Activated naive CD4-positive, alpha-beta T cell treated with anti-CD3 and anti-CD28 coated beads, Interleukin-2, amount 10 ng/mL, durations not matched to agents 7 days and 5 days (primary cell): ENCODE results near the gene DIPK2A.

ENCODE experiments used
- CTCF ChIA-PET: fragments of 350-600 bp; sonication (Branson Sonifier 250); formaldehyde crosslinking; loops from one replicate; lab custom pipeline; 2021; ENCODE audit warnings: antibody characterized with exemption; lab: Charles Lee
- DNase-seq: peaks from one replicate; pipeline ENCODE4 v3.0.0-alpha.2; 2020
- H3K27ac Mint-ChIP-seq: one replicate; pipeline ENCODE4 v1.8.0; 2021; ENCODE audit warnings: mild to moderate bottlenecking, moderate library complexity, mixed read lengths
- H3K27me3 Mint-ChIP-seq: one replicate; pipeline ENCODE4 v1.8.0; 2021; ENCODE audit warnings: mild to moderate bottlenecking, mixed read lengths
- H3K36me3 Mint-ChIP-seq: one replicate; pipeline ENCODE4 v1.8.0; 2021; ENCODE audit warnings: mixed read lengths
- H3K4me1 Mint-ChIP-seq: one replicate; pipeline ENCODE4 v1.8.0; 2021; ENCODE audit warnings: mixed read lengths
- H3K4me3 Mint-ChIP-seq: one replicate; pipeline ENCODE4 v1.8.0; 2021; ENCODE audit warnings: mild to moderate bottlenecking, moderate library complexity, mixed read lengths
- H3K9me3 Mint-ChIP-seq: one replicate; pipeline ENCODE4 v1.8.0; 2021; ENCODE audit warnings: mixed read lengths

The DIPK2A gene

GRCh38 chr3:143971359-143972154, at the start of gene DIPK2A:
TSS of gene DIPK2A (plus strand) at chr3:143971823. CDS start at chr3:143972333, 510 bp downstream.
- Mint-ChIP-seq H3K4me1 (peaks cover 31% of the 10 kb centered on the region), H3K27me3 (peaks cover 12% of the 10 kb centered on the region), H3K4me3 (peak within 1 kb of the TSS; percentile 91), H3K27ac (peak within 1 kb of the TSS; percentile 98), H3K36me3 (no peaks in the 10 kb centered on the region), H3K9me3 (no peaks in the 10 kb centered on the region)
- DNase-seq: peak; percentile 95
- CTCF ChIA-PET: interaction anchor here (0.6 to 1.7 kb wide), 7 partner anchors 13 to 842 kb away, joined by 3 to 4 read pairs (median 4); no protein-coding TSS in a partner anchor

GRCh38 chr3:143924522-143925285, 46.9 kb upstream of the DIPK2A start:
- H3K36me3 Mint-ChIP-seq: no peaks in the 10 kb centered on the region
- peaks cover 5% of the 10 kb centered on the region for H3K27me3 Mint-ChIP-seq
- H3K4me1 Mint-ChIP-seq: peaks cover 10% of the 10 kb centered on the region
- DNase-seq: no peak
- H3K9me3 Mint-ChIP-seq: no peaks in the 10 kb centered on the region
- CTCF ChIA-PET: no interaction called here
- H3K4me3 Mint-ChIP-seq: no peak overlapping the region
- H3K27ac Mint-ChIP-seq: no peak overlapping the region

GRCh38 chr3:143928056-143928455, 43.6 kb upstream of the DIPK2A start:
- H3K27ac Mint-ChIP-seq: no peak overlapping the region
- CTCF ChIA-PET: no interaction called here
- peaks cover 9% of the 10 kb centered on the region for H3K27me3 Mint-ChIP-seq

GRCh38 chr3:143928541-143929255, 42.9 kb upstream of the DIPK2A start:
- Mint-ChIP-seq H3K9me3 (no peaks in the 10 kb centered on the region), H3K36me3 (no peaks in the 10 kb centered on the region), H3K4me1 (peaks cover 7% of the 10 kb centered on the region), H3K27ac (no peak overlapping the region), H3K4me3 (no peak overlapping the region), H3K27me3 (peaks cover 9% of the 10 kb centered on the region)
- no peak for DNase-seq
- CTCF ChIA-PET: no interaction called here

More at GRCh38 chr3:143928056-143928455, 43.6 kb upstream of the DIPK2A start:
- peaks cover 7% of the 10 kb centered on the region for H3K4me1 Mint-ChIP-seq
- H3K4me3 Mint-ChIP-seq: no peak overlapping the region
- no peaks in the 10 kb centered on the region for H3K9me3 Mint-ChIP-seq
- H3K36me3 Mint-ChIP-seq: no peaks in the 10 kb centered on the region
- no peak for DNase-seq

GRCh38 chr3:143934791-143935190, 36.8 kb upstream of the DIPK2A start:
- CTCF ChIA-PET: no interaction called here
- Mint-ChIP-seq H3K36me3 (no peaks in the 10 kb centered on the region), H3K27ac (no peak overlapping the region), H3K4me1 (no peaks in the 10 kb centered on the region), H3K27me3 (peaks cover 4% of the 10 kb centered on the region), H3K4me3 (no peak overlapping the region), H3K9me3 (no peaks in the 10 kb centered on the region)
- no peak for DNase-seq

GRCh38 chr3:143935678-143936077, 35.9 kb upstream of the DIPK2A start:
- CTCF ChIA-PET: interaction anchor here (1.5 kb wide), 1 partner anchor 51 kb away, joined by 4 read pairs; no protein-coding TSS in a partner anchor
- no peak overlapping the region for H3K27ac Mint-ChIP-seq
- H3K36me3 Mint-ChIP-seq: no peaks in the 10 kb centered on the region
- no peak for DNase-seq
- H3K9me3 Mint-ChIP-seq: no peaks in the 10 kb centered on the region
- H3K27me3 Mint-ChIP-seq: no peaks in the 10 kb centered on the region
- no peaks in the 10 kb centered on the region for H3K4me1 Mint-ChIP-seq
- H3K4me3 Mint-ChIP-seq: no peak overlapping the region

GRCh38 chr3:143950810-143951209, 20.8 kb upstream of the DIPK2A start:
- CTCF ChIA-PET: interaction anchor here (1.1 to 1.4 kb wide), 2 partner anchors 9 to 50 kb away, joined by 3 to 4 read pairs; no protein-coding TSS in a partner anchor

GRCh38 chr3:143951351-143951971, 20.2 kb upstream of the DIPK2A start:
- Mint-ChIP-seq H3K4me1 (peaks cover 2% of the 10 kb centered on the region), H3K27ac (no peak overlapping the region), H3K4me3 (no peak overlapping the region), H3K27me3 (no peaks in the 10 kb centered on the region), H3K9me3 (no peaks in the 10 kb centered on the region), H3K36me3 (no peaks in the 10 kb centered on the region)
- peak; percentile 44 for DNase-seq
- CTCF ChIA-PET: interaction anchor here (1.3 to 1.5 kb wide), 2 partner anchors 20 to 24 kb away, joined by 3 to 4 read pairs; partner anchors contain the start of gene DIPK2A

More at GRCh38 chr3:143950810-143951209, 20.8 kb upstream of the DIPK2A start:
- Mint-ChIP-seq H3K27ac (no peak overlapping the region), H3K4me3 (no peak overlapping the region), H3K36me3 (no peaks in the 10 kb centered on the region), H3K9me3 (no peaks in the 10 kb centered on the region), H3K4me1 (no peaks in the 10 kb centered on the region), H3K27me3 (no peaks in the 10 kb centered on the region)
- no peak for DNase-seq

- Mint-ChIP-seq H3K36me3 (no peaks in the 10 kb centered on the region), H3K27me3 (no peaks in the 10 kb centered on the region), H3K9me3 (no peaks in the 10 kb centered on the region), H3K4me1 (peaks cover 10% of the 10 kb centered on the region), H3K4me3 (no peak overlapping the region), H3K27ac (no peak overlapping the region)
- DNase-seq: no peak
- CTCF ChIA-PET: interaction anchor here (0.9 to 1.5 kb wide), 3 partner anchors 19 to 42 kb away, joined by 3 to 4 read pairs (median 3); partner anchors contain the start of gene DIPK2A
Measured at GRCh38 chr3:143952569-143953072, 19.0 kb upstream of the DIPK2A start.

- Mint-ChIP-seq H3K9me3 (no peaks in the 10 kb centered on the region), H3K27me3 (peaks cover 5% of the 10 kb centered on the region), H3K4me1 (peaks cover 10% of the 10 kb centered on the region), H3K36me3 (no peaks in the 10 kb centered on the region), H3K4me3 (no peak overlapping the region), H3K27ac (no peak overlapping the region)
- DNase-seq: no peak
- CTCF ChIA-PET: no interaction called here
Measured at GRCh38 chr3:143955113-143955512, 16.5 kb upstream of the DIPK2A start.

GRCh38 chr3:143956838-143957237, 14.8 kb upstream of the DIPK2A start:
- Mint-ChIP-seq H3K9me3 (no peaks in the 10 kb centered on the region), H3K27me3 (peaks cover 11% of the 10 kb centered on the region), H3K4me1 (peaks cover 10% of the 10 kb centered on the region), H3K4me3 (no peak overlapping the region), H3K27ac (no peak overlapping the region), H3K36me3 (no peaks in the 10 kb centered on the region)
- CTCF ChIA-PET: interaction anchor here (0.8 to 1.0 kb wide), 2 partner anchors 13 to 14 kb away, joined by 3 to 4 read pairs; partner anchors contain the start of gene DIPK2A
- DNase-seq: no peak

- Mint-ChIP-seq H3K4me1 (peaks cover 10% of the 10 kb centered on the region), H3K36me3 (no peaks in the 10 kb centered on the region), H3K9me3 (no peaks in the 10 kb centered on the region), H3K27ac (no peak overlapping the region), H3K27me3 (peaks cover 11% of the 10 kb centered on the region), H3K4me3 (no peak overlapping the region)
- DNase-seq: no peak
- CTCF ChIA-PET: interaction anchor here (0.8 to 1.0 kb wide), 3 partner anchors 12 to 64 kb away, joined by 3 to 4 read pairs (median 3); partner anchors contain the start of gene DIPK2A
Measured at GRCh38 chr3:143957453-143957852, 14.2 kb upstream of the DIPK2A start.

- Mint-ChIP-seq H3K27ac (no peak overlapping the region), H3K27me3 (peaks cover 17% of the 10 kb centered on the region), H3K4me1 (peaks cover 10% of the 10 kb centered on the region), H3K36me3 (no peaks in the 10 kb centered on the region), H3K9me3 (peaks cover 1% of the 10 kb centered on the region), H3K4me3 (no peak overlapping the region)
- no peak for DNase-seq
- CTCF ChIA-PET: interaction anchor here (1.0 kb wide), 1 partner anchor 13 kb away, joined by 3 read pairs; the partner anchor contains the start of gene DIPK2A
Measured at GRCh38 chr3:143958966-143959365, 12.7 kb upstream of the DIPK2A start.
